Left colon (tissue), 2 donors: Measurements from ENCODE around the gene CCR9. TPM values are rescaled to one million over a fixed set of nuclear protein-coding genes. Genes with fewer than 3 reads are reported as not detected.
"Not testable (repeated sequence)": the region's sequence is repeated elsewhere in the genome, so short reads cannot be mapped to it uniquely, and the experiment has no call there.

Source experiments
- ATAC-seq: fragments of 200-7000 bp; cut with Tn5 transposase; one replicate; pipeline ENCODE4 v1.9.1; 2020; ENCODE audit warnings: mild to moderate bottlenecking, moderate library complexity
- DNase-seq, 2 donors: peaks; one replicate each; pipeline ENCODE4 v3.0.0-alpha.2; 2020
- intact Hi-C, 2 donors: fragments of 100-400 bp; cut with DNase I in 1 of 2; cut with micrococcal nuclease in 1 of 2; formaldehyde crosslinking; loops; one replicate each; pipeline versions ENCODE4 v1.11.2 to v1.14.0; 2022; cut with DNase I, micrococcal nuclease
- long read RNA-seq: library from polyadenylated mRNA; unstranded; transcript quantifications from one replicate; pipeline ENCODE4 v2.0.0, GENCODE V29; 2021
- total RNA-seq, 2 donors: library from RNA; stranded (reverse); fragmentation: NEBNext Ultra II Directional; extraction: Animal tissue kit (Norgen Biotek cat#: 25700); gene quantifications; one replicate each; pipeline ENCODE4 v1.2.1, GENCODE V29; 2021
- donor health status: DM: no; HTN: no; CAD: no.
- donor health status: DM: yes; HTN: yes; CAD: no.

The CCR9 gene
- total RNA-seq, result under 1 TPM; 0.12 to 0.34 TPM
- long read RNA-seq, partial matches to known transcripts, result 0 of 1 reads
- long read RNA-seq, other reads (novel, unspliced or antisense), result 1 of 1 reads

DNA sequence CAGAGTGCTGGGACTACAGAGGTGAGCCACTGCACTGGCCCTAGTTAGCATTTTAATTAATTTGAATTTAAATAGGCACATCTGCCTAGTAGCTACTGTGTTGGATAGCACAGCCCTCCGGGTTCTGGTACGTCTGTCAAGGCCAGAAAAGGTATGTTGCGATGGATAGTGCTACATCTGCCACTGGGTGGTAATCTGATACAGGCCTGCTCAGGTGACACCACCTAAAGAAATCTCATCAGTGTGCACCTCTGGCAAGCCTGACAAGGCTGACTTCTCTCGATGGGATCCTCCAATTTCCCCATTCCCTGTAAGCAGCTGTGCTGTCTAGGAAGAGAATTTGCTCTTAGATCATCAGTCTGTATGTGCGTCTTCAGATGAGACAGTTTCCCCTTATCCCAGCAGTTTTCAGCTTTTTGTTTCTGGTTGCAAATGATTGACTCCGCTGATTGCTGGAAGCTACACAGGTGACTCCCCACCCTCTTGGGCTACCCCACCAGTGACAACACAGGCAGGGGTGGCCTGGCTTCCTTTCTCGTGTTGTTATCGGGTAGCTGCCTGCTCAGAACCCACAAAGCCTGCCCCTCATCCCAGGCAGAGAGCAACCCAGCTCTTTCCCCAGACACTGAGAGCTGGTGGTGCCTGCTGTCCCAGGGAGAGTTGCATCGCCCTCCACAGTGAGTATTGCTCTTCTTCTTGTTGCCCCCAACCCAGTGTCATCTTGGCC is at the start of gene CCR9:
TSS of gene CCR9 (plus strand) at position 565 of the 727 bp plus-strand sequence. CDS start 8,391 bp downstream, outside the sequence.
- no peak for DNase-seq
- ATAC-seq, result no peak
- intact Hi-C loops, result no loop called here

- DNase-seq, result no peak
- no peak for ATAC-seq
- intact Hi-C loops, result no loop called here
Observed at GRCh38 chr3:45838466-45838865, 47.9 kb upstream of the CCR9 start.

DNA sequence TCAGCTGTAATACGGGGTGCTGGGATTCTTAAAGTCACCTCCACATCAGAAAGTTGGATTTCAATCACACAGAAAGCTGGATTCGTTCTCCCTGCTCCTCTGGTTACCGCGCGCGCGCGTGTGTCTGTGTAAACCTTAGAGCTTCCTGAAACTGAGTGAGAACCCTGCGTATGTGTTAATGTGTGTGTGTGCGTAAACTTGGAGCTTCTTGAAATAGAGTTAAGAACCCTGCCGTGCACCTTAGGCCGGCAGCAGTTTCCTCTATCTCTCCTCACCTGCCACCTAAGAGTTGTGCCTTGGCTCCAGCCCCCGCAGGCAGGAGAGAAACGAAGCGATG is 45.0 kb upstream of the CCR9 start:
- DNase-seq (peak in 1 of 2 donors; percentile 41), ATAC-seq (peak; percentile 61)
- intact Hi-C loops, result no loop called here

DNA sequence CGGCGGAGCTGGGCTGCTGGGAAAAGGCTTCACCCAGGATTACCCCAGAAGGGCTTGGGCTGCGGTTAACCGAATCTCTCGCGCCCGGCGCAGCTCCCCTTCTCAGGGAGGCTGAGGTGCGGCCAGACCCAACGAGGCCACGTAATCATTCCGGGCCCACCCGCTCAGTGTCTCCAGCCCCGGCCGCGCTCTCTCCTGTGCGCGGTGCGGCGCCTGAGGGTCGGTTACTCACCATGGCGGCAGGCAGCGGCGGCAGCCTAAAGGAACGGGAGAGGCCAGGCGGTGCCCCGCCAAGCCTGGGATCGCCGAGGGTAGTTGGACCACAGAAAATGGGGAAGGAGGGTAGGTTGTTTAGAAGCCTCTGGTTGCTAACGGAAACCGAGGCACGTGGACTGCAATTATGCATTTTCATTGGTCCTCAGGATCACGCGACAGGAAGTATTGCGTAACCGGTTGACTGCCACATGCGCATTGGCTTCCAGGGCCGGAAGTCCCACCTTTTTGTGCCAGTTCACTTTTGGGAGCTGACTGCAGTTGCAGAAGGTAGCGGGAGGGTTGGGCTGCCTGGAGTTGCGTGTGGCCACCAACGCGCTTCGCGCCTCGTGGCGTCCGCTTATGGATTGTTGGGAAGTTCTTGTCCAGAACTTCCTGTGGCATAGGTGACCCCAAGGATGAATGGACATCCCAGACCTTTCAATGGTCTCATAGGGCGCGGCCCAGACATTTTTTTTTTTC is 44.4 kb upstream of the CCR9 start, which contains the start of gene LZTFL1:
TSS of gene LZTFL1 (minus strand) at position 363 of the 735 bp plus-strand sequence. CDS start at position 235, 128 bp downstream.
- peak; percentile 97 for ATAC-seq
- peak; percentile 93 to 95 for DNase-seq
- intact Hi-C loops, result no loop called here

DNA sequence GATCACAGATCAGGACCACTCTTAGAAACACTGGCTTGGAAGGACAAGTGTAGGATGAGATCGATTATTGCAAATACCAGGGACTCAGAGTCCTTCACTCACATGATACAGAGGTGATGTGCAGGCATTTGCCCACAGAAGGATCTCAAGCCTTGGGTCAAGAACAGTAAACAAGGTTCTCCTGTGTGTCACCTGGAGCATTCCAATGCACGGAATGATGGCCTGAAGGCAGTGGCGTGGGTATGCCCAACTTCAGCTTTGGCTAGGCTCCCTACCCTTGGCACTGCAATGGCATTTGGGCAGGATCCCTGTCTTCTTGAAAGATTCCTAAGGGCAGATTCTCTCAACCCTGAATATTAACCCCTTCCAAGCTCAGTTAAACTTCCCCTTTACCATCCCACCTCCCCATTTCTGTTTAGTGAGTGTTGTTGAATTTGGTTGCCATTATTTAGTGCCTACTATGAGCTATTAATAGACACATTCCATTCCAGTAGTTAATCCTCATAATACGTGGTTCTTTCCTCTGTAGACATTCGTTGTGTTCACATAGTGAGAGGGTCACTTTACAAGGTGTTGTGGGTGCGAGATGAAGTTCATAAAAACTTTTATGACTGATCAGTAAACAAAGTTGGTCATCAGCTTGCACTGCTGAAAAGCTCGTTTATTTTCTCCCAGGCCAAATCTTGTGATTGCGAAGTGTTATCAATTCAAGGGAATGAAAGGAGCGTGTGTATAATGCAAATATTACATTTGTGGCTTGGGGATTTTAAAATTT is 43.3 kb upstream of the CCR9 start:
- no peak for ATAC-seq
- intact Hi-C loops, result no loop called here
- DNase-seq, result no peak

DNA sequence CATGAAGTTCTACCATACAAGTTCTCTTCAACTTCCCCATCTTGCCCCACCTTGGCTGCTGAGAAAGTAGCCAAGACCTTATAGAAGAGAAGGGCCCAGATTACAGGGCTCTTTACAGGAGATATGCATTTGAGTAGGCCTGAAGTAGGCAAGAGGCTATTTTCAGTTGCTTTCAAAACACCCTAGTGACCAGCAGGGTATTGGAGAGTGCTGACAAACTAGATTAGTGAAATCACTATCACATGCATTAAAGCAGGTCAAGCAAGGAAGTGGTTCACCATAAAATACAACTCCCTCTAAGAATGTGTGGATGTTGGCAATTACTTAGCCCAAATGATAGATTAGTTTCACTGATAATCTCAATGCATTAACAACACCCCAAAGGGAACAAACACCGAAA is 41.7 kb upstream of the CCR9 start:
- DNase-seq (no peak), ATAC-seq (no peak)
- intact Hi-C loops, result no loop called here

DNA sequence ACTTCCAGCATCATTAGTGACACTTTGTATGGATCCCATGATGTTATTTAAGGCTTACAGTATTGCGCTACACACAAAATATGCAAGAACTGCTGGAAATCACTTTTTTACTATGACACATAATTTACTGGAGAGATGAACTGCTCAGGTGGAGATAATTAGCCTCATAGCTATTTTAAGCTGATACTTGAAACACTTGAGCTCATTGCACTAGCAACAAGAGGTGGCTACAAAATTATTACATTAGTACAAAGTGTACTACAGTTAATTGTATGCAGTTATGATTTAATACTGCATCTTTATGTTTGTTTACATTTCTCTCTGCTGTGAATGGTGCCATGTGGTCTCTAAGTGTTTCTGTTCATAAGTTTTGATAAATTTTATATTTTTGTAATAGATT is 38.0 kb upstream of the CCR9 start:
- no peak for DNase-seq
- ATAC-seq, result no peak
- intact Hi-C loops, result no loop called here

DNA sequence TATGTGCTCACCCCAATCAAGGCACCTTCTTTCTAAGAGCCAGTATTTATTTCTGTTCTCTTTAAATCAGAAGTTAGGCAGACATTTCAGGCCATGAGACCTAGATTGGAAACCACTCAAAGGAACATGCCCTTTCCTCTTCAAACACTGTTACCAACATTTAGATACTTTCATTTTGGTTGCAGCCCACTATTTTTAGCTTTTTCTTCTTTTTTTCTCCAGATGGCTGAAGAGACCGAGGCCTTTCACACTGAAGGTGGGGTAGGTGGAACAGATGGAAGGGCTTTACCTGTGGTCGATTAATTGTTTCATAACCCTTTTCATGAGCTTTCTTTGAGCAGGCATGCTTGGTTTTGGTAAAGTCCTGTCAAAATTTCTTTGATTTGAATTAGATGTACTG is 33.5 kb upstream of the CCR9 start:
- intact Hi-C loops, result no loop called here
- DNase-seq (no peak), ATAC-seq (no peak)

DNA sequence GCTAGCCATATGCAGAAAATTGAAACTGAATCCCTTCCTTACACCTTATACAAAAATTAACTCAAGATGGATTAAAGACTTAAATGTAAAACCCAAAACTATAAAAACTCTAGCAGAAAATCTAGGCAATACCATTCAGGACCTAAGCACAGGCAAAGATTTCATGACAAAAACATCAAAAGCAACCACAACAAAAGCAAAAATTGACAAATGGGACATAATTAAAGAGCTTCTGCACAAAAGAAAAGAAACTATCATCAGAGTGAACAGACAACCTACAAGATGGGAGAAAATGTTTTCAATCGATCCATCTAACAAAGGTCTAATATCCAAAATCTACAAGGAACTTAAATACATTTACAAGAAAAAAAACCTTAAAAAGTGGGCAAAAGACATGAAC is 30.0 kb upstream of the CCR9 start:
- DNase-seq, ATAC-seq, intact Hi-C loops: not testable (repeated sequence)

DNA sequence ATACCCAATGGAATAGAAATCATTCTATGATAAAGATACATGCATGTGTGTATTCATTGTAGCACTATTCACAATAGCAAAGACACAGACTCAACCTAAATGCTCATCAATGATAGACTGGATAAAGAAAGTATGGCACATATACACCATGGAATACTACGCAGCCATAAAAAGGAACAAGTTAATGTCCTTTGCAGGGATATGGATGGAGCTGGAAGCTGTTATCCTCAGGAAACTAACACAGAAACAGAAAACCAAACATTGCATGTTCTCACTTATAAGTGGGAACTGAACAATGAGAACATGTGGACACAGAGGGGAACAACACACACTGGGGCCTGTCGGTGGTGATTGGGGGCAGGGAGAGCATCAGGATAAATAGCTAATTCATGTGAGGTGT is 29.3 kb upstream of the CCR9 start:
- DNase-seq, intact Hi-C loops, ATAC-seq: not testable (repeated sequence)

GRCh38 chr3:45858809-45859543 is 27.4 kb upstream of the CCR9 start:
- DNase-seq, result no peak
- no peak for ATAC-seq

DNA sequence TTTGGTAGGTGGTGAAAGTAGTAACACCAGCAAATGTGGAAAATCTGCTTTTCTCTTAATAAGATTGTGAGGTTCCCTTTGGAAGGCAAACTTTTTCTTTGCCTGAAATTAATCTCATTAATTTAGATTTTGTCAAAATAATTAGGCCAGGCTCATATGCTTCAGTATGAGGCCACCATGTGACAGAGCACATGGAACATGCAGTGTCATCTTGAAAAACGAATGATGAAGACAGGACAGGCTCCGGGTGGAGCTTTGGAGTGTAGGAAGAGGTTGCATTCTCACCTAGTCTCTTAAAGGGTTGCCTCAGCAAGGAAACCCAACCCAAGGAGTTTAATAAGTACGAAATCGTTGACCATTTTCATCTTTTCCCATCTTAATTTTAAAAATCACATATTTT is 25.9 kb upstream of the CCR9 start:
- intact Hi-C loops, result no loop called here
- ATAC-seq, result no peak
- DNase-seq, result no peak

More at GRCh38 chr3:45858809-45859543, 27.4 kb upstream of the CCR9 start:
- intact Hi-C loops, result no loop called here

DNA sequence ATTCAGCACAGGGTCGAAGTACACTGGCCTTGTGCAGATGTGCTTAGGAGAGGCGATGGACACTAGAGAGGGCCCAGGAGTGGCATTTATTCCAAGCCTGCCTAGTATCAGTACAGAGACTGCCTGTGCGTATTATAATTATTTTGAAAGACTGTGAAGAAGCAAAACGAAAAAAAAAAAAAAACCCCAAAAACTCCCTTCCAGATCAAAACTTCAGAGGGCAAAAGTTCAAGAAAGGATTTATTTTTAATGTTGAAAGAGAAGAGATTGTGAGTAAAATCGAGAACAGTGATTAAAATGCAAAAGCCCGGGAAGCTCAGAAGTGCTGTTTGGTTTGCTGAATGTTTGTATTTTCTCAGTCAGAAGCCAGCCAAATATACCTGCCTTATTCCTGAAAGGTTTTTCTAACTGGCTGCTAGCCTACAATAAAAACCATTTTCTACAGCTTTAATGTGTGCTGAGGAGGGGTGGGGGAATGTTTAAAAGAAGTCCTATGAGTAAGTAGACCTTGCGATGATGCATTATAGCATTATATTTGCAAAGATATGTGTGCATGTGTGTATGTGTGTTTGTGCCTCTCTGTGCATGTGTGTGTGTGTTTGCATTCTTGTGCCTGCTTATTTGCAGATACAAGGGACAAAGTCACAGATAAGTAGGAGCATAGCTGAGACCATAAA is 25.2 kb upstream of the CCR9 start:
- peak; percentile 85 for ATAC-seq
- intact Hi-C loops, result no loop called here
- no peak for DNase-seq

DNA sequence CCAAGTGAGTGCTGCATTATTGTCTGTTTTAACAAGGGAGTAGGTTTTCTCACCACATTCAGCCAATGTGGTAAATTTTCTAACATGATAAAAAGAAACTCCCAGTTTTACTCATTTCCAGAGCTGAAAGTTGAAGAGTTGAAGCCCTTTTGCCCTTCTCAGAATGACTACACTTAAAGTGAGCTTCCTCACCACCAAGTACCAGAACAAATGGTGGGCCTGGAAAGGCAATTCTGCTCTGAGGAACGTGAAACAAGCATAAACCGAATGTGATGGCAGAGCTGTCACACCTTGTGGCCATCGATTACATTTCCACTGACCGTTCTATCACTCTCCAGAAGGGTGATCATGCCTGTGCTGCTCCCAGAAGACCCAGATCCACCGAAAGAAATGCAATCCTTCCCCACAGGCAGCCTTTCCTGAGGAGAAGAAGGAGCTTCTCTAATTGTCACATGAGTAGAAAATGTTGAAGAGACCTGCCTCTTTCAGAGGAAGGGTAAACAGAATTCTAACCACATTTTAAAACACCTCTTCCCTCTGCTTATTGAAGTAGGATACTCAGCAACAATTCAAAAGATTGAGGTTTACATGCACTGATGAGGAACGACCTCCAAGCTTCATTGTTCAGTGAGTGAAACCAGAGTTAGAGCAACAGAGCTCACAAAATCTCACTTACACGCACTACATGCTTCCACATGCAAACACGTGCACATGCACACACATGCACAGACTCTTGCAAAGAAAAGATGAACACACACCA is 21.4 kb upstream of the CCR9 start:
- no peak for ATAC-seq

GRCh38 chr3:45865563-45865962 is 20.8 kb upstream of the CCR9 start:
- intact Hi-C loops, result no loop called here
- ATAC-seq (no peak), DNase-seq (no peak)

More for the DNA sequence above, 21.4 kb upstream of the CCR9 start:
- intact Hi-C loops, result no loop called here
- no peak for DNase-seq

DNA sequence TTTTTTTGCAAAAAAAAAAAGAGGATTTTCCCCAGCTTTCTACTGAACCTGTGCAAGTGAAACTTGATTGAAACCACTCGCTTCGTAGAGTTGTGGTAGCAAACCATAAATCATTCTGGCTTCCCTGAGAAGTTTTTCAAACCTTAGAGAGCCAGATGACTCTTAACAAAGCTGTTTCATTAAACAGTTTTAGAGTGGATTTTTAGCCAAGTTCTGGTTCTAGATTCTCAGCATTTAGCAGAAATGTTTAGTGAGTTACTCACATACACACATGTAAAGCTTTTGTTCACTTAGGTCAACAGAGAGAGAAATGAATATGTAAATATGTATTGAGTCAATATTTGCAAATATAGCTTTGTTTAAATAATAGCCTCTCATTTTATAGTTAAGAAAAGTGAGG is 18.1 kb upstream of the CCR9 start:
- intact Hi-C loops, result no loop called here
- no peak for ATAC-seq
- no peak for DNase-seq

DNA sequence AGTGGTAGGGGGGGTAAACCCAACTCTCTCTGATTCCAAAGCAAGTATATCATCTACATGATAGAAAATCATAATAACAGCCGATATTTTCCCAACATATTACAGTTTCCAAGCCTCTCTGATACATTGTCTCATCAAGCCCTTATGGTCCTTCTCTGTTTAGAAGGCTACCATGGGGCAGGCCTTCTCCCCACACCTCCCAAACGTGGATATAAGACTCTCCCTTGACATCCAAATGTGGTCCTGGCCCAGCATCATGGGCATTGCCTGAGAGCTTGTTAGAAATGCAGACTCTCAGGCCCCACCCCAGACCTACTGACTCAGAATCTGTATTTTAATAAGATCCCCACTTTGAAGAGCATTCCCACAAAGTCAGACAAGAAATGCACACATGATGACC is 17.7 kb upstream of the CCR9 start:
- ATAC-seq, result no peak
- intact Hi-C loops, result no loop called here
- DNase-seq, result no peak

- no peak for DNase-seq
- no peak for ATAC-seq
- intact Hi-C loops, result no loop called here
Observed at GRCh38 chr3:45869638-45870037, 16.7 kb upstream of the CCR9 start.
